Measurements from ENCODE around the gene TEX55. TPM values are rescaled to one million over a fixed set of nuclear protein-coding genes. Genes with fewer than 3 reads are reported as not detected.
"Not testable (repeated sequence)": the region's sequence is repeated elsewhere in the genome, so short reads cannot be mapped to it uniquely, and the experiment has no call there.

TEX55 gene
- total RNA-seq, 1 donor from 2014 or later, result not detected

GRCh38 chr3:119157971-119158370 is 12.0 kb downstream of the TEX55 start:
- no peak for FAIRE-seq
- DNase-seq (ENCODE audit: low spot score in 2 of 2), result no peak

- FAIRE-seq (no peak), DNase-seq (ENCODE audit: low spot score in 2 of 2) (no peak)
Observed at GRCh38 chr3:119160361-119160760, 14.4 kb downstream of the TEX55 start.

- peak; percentile 42 for FAIRE-seq
Observed at GRCh38 chr3:119160815-119161214, 14.8 kb downstream of the TEX55 start.

GRCh38 chr3:119161240-119161639 is 15.3 kb downstream of the TEX55 start:
- DNase-seq (ENCODE audit: low spot score in 2 of 2) (no peak), FAIRE-seq (no peak)

More at GRCh38 chr3:119160815-119161214, 14.8 kb downstream of the TEX55 start:
- DNase-seq (ENCODE audit: low spot score in 2 of 2), result no peak

- DNase-seq (ENCODE audit: low spot score in 2 of 2); FAIRE-seq: not testable (repeated sequence)
Observed at GRCh38 chr3:119164745-119165144, 18.8 kb downstream of the TEX55 start.

- FAIRE-seq, result no peak
- no peak for DNase-seq (ENCODE audit: low spot score in 2 of 2)
Observed at GRCh38 chr3:119170821-119171220, 24.9 kb downstream of the TEX55 start.

- no peak for DNase-seq (ENCODE audit: low spot score in 2 of 2)
- no peak for FAIRE-seq
Observed at GRCh38 chr3:119173325-119173724, 27.4 kb downstream of the TEX55 start, which contains the start of gene UPK1B. UPK1B (plus strand) TSS chr3:119173598; CDS start chr3:119186742, 13,144 bp downstream.

- DNase-seq (ENCODE audit: low spot score in 2 of 2) (no peak), FAIRE-seq (no peak)
Observed at GRCh38 chr3:119175872-119176756, 30.1 kb downstream of the TEX55 start.

GRCh38 chr3:119176778-119177177 is 30.8 kb downstream of the TEX55 start:
- DNase-seq (ENCODE audit: low spot score in 2 of 2), result no peak
- FAIRE-seq, result no peak

- FAIRE-seq, result no peak
- DNase-seq (ENCODE audit: low spot score in 2 of 2), result no peak
Observed at GRCh38 chr3:119177321-119177720, 31.4 kb downstream of the TEX55 start.

- FAIRE-seq (no peak), DNase-seq (ENCODE audit: low spot score in 2 of 2) (no peak)
Observed at GRCh38 chr3:119181765-119182164, 35.8 kb downstream of the TEX55 start.

GRCh38 chr3:119184111-119184510 is 38.1 kb downstream of the TEX55 start:
- no peak for FAIRE-seq
- DNase-seq (ENCODE audit: low spot score in 2 of 2), result no peak

- no peak for FAIRE-seq
Observed at GRCh38 chr3:119184796-119185570, 39.0 kb downstream of the TEX55 start.

GRCh38 chr3:119187266-119187665 is 41.3 kb downstream of the TEX55 start:
- FAIRE-seq, result no peak
- DNase-seq (ENCODE audit: low spot score in 2 of 2), result no peak

More at GRCh38 chr3:119184796-119185570, 39.0 kb downstream of the TEX55 start:
- no peak for DNase-seq (ENCODE audit: low spot score in 2 of 2)

- DNase-seq (ENCODE audit: low spot score in 2 of 2) (no peak), FAIRE-seq (no peak)
Observed at GRCh38 chr3:119191800-119192199, 45.8 kb downstream of the TEX55 start.

- DNase-seq (ENCODE audit: low spot score in 2 of 2) (no peak), FAIRE-seq (no peak)
Observed at GRCh38 chr3:119194237-119195150, 48.5 kb downstream of the TEX55 start.

GRCh38 chr3:119195151-119195476 is 49.1 kb downstream of the TEX55 start:
- no peak for FAIRE-seq
- DNase-seq (ENCODE audit: low spot score in 2 of 2), result no peak

- FAIRE-seq, result no peak
- DNase-seq (ENCODE audit: low spot score in 2 of 2), result no peak
Observed at GRCh38 chr3:119195911-119196310, 49.9 kb downstream of the TEX55 start.
